K562 (cell line): ENCODE measurements around the gene GYG2.

Experiments
- ATF7 ChIP-seq: fragments of 450-650 bp; IDR thresholded peaks from 2 replicates; pipeline ENCODE4 v1.7.1; 2014; ENCODE audit warnings: mild to moderate bottlenecking, moderate library complexity
- CTCF ChIP-seq, 3 experiments: IDR thresholded peaks in 2 of 3; conservative IDR thresholded peaks in 1 of 3; 2 replicates each; pipeline ENCODE4 v1.5.1; 2011 to 2012; ENCODE audit warnings: low read length in 3 of 3, mild to moderate bottlenecking in 3 of 3, control low read depth in 2 of 3, improper control_type of control experiment in 1 of 3, inconsistent platforms in 1 of 3, low read depth in 1 of 3, mixed read lengths in 1 of 3, moderate library complexity in 1 of 3; ENCODE audit not compliant: insufficient read depth in 2 of 3
- ETV6 ChIP-seq, 3 experiments: fragments of 150-350 bp in 1 of 3; sonication (generic) in 1 of 3; formaldehyde crosslinking in 1 of 3; IDR thresholded peaks; 2 replicates each; pipeline versions ENCODE4 v1.6.1 to v1.8.0; 2014 to 2022; ENCODE audit warnings: borderline replicate concordance in 2 of 3, low read depth in 2 of 3, antibody characterized with exemption in 1 of 3, low read length in 1 of 3, mild to moderate bottlenecking in 1 of 3, missing genetic modification reagents in 1 of 3
- FOSL1 ChIP-seq: fragments of 200-800 bp; sonication (Bioruptor generic); conservative IDR thresholded peaks from 2 replicates; pipeline ENCODE4 v1.6.1; 2016; ENCODE audit warnings: missing genetic modification characterization, missing compliant biosample characterization
- HMGXB4 ChIP-seq: sonication (generic); formaldehyde crosslinking; IDR thresholded peaks from 2 replicates; pipeline ENCODE4 v1.8.1; 2023; ENCODE audit warnings: mild to moderate bottlenecking, missing genetic modification reagents
- KLF10 ChIP-seq: fragments of 250-450 bp; sonication (Bioruptor Pico); IDR thresholded peaks from 2 replicates; pipeline ENCODE4 v1.6.1; 2021; ENCODE audit warnings: matching md5 sums
- POLR2A ChIP-seq: fragments of 450-650 bp; conservative IDR thresholded peaks from 2 replicates; pipeline ENCODE4 v1.6.1; 2016
- POLR2AphosphoS5 ChIP-seq: IDR thresholded peaks from 2 replicates; pipeline ENCODE4 v1.6.1; 2011; ENCODE audit warnings: mild to moderate bottlenecking, low read depth, low read length, moderate library complexity; ENCODE audit not compliant: control insufficient read depth, insufficient read depth
- RNF2 ChIP-seq: sonication (generic); IDR thresholded peaks from 2 replicates; pipeline ENCODE4 v1.6.1; 2016
- SIN3A ChIP-seq, 2 experiments: fragments of 150-350 bp in 1 of 2; IDR thresholded peaks; 2 replicates each; pipeline ENCODE4 v1.6.1; 2011 to 2016; ENCODE audit warnings: borderline replicate concordance in 2 of 2, low read depth in 2 of 2, low read length in 2 of 2, mild to moderate bottlenecking in 2 of 2, moderate library complexity in 2 of 2; ENCODE audit not compliant: control insufficient read depth in 1 of 2
- TRIM24 ChIP-seq, 2 experiments: fragments of 450-650 bp; IDR thresholded peaks; 2 replicates each; pipeline ENCODE4 v1.6.1; 2016
- U2AF1 ChIP-seq: fragments of 200-400 bp; formaldehyde crosslinking; optimal IDR thresholded peaks from 2 replicates; pipeline ENCODE3; 2017; ENCODE audit warnings: mild to moderate bottlenecking, low read depth, low read length, moderate library complexity
- ZBTB34 ChIP-seq: fragments of 250-450 bp; sonication (Bioruptor Pico); IDR thresholded peaks from 2 replicates; pipeline ENCODE4 v1.8.0; 2021; ENCODE audit warnings: mild to moderate bottlenecking, moderate library complexity
- ZNF12 ChIP-seq: sonication (generic); formaldehyde crosslinking; IDR thresholded peaks from 2 replicates; pipeline ENCODE4 v1.4.0; 2020; ENCODE audit warnings: mild to moderate bottlenecking, missing genetic modification reagents

GRCh38 chrX:2870650-2871049 lies 41.9 kb downstream of the GYG2 start:
- TF ChIP-seq HMGXB4 (CRISPR knock-in tag) (no peak), CTCF (IDR thresholded peaks at IDR 0.05 in 2 of 3, conservative IDR thresholded peaks at IDR 0.05 in 1 of 3; ENCODE audit: insufficient read depth in 2 of 3, low read depth in 1 of 3, low read length in 3 of 3) (no peak), U2AF1 (no peak), ZNF12 (CRISPR knock-in tag) (no peak), FOSL1 (tag) (no peak), POLR2A (no peak), ATF7 (no peak), ZBTB34 (CRISPR knock-in tag) (no peak), POLR2AphosphoS5 (no peak), SIN3A (IDR thresholded peaks at IDR 0.05; ENCODE audit: borderline replicate concordance in 2 of 2, control insufficient read depth in 1 of 2, low read depth in 2 of 2, low read length in 2 of 2) (no peak), TRIM24 (IDR thresholded peaks at IDR 0.05) (no peak), ETV6 (IDR thresholded peaks at IDR 0.05; ENCODE audit: borderline replicate concordance in 1 of 2, low read depth in 2 of 2, low read length in 1 of 2) (no peak), ETV6 (CRISPR knock-in tag; IDR thresholded peaks at IDR 0.05; ENCODE audit: borderline replicate concordance) (no peak), KLF10 (no peak), RNF2 (no peak)
